ENCODE data around the gene SLC1A1.

- TF ChIP-seq, protein P1, sequence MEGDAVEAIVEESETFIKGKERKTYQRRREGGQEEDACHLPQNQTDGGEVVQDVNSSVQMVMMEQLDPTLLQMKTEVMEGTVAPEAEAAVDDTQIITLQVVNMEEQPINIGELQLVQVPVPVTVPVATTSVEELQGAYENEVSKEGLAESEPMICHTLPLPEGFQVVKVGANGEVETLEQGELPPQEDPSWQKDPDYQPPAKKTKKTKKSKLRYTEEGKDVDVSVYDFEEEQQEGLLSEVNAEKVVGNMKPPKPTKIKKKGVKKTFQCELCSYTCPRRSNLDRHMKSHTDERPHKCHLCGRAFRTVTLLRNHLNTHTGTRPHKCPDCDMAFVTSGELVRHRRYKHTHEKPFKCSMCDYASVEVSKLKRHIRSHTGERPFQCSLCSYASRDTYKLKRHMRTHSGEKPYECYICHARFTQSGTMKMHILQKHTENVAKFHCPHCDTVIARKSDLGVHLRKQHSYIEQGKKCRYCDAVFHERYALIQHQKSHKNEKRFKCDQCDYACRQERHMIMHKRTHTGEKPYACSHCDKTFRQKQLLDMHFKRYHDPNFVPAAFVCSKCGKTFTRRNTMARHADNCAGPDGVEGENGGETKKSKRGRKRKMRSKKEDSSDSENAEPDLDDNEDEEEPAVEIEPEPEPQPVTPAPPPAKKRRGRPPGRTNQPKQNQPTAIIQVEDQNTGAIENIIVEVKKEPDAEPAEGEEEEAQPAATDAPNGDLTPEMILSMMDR (IDR thresholded peaks at IDR 0.05): no peak
- TF ChIP-seq POLR2AphosphoS5 (IDR thresholded peaks at IDR 0.05) (no peak), POLR2A (IDR thresholded peaks at IDR 0.05) (no peak), EP300 (IDR thresholded peaks at IDR 0.05) (no peak)
These were observed 110.1 kb downstream of the SLC1A1 start for GRCh38 chr9:4600368-4600767.

Measured in gastroesophageal sphincter (tissue), 3 donors.